ENCODE data around the gene KIDINS220. TPM values are rescaled to one million over a fixed set of nuclear protein-coding genes. Genes with fewer than 3 reads are reported as not detected.

KIDINS220 gene
- total RNA-seq, 1 donor = 89.7 TPM

GRCh38 chr2:8877894-8878293 is 40.5 kb upstream of the KIDINS220 start:
- DNase-seq (ENCODE audit: low read depth) = no peak
- TF ChIP-seq CTCF (IDR thresholded peaks at IDR 0.05; ENCODE audit: insufficient read depth, low read length) = no peak
- H3K4me3 ChIP-seq (ENCODE audit: low read depth, low read length) = no peak overlapping the region

- TF ChIP-seq CTCF (IDR thresholded peaks at IDR 0.05; ENCODE audit: insufficient read depth, low read length) = no peak
- no peak for DNase-seq (ENCODE audit: low read depth)
- no peak overlapping the region for H3K4me3 ChIP-seq (ENCODE audit: low read depth, low read length)
Observed at GRCh38 chr2:8877332-8877731, 39.9 kb upstream of the KIDINS220 start.

DNA sequence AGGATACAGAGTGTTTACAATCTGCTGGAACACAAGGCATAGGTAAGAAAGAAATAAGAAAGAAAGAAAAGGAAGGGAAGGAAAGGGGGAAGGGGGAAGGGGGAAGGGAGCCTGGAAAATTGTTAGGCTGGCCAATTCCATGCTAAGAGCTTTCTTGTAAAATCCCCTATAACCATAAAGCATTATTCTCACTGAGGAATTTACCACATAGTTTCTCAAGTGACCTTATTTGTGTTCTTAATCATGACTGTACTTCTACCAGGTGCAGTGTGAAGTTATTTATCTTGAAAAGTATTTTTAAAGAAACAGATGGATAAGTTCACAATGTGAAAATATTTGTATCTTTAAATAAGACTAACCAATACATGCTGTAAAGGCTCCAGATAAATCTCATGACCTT is 39.2 kb upstream of the KIDINS220 start:
- H3K4me3 ChIP-seq (ENCODE audit: low read depth, low read length) = no peak overlapping the region
- DNase-seq (ENCODE audit: low read depth) = no peak
- TF ChIP-seq CTCF (IDR thresholded peaks at IDR 0.05; ENCODE audit: insufficient read depth, low read length) = no peak

DNA sequence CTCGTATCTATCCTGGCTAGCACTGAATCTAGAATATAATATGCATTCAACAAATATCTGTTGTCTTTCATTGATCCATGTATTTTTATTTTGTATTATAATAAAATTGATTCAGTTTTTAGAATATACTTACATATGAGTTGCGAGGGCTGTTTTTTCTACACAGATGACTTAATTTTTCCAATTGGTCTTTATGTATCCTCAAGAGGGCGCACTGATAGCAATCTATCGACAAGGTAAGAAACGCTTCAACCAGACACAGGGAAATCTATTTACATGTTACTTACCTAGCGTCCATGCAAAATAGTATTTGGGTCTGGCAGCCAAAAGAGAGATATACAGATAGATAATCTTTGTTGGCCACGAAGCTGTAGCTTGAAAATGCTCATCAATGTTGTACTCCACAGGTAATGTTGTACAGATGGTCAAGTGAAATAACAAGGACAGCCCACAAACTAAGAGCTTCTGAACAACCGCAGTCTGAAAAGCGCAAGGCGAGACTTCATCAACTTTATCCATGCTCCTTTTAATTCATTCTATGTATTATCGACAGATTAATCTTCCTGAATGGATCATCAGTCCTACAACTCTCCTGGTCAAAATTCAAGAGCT is 35.5 kb upstream of the KIDINS220 start:
- TF ChIP-seq CTCF (IDR thresholded peaks at IDR 0.05; ENCODE audit: insufficient read depth, low read length) = peak; percentile 64
- DNase-seq (ENCODE audit: low read depth) = peak; percentile 81
- no peak overlapping the region for H3K4me3 ChIP-seq (ENCODE audit: low read depth, low read length)

- no peak for TF ChIP-seq CTCF (IDR thresholded peaks at IDR 0.05; ENCODE audit: insufficient read depth, low read length)
- no peak for DNase-seq (ENCODE audit: low read depth)
- no peak overlapping the region for H3K4me3 ChIP-seq (ENCODE audit: low read depth, low read length)
Observed at GRCh38 chr2:8870441-8870840, 33.0 kb upstream of the KIDINS220 start.

DNA sequence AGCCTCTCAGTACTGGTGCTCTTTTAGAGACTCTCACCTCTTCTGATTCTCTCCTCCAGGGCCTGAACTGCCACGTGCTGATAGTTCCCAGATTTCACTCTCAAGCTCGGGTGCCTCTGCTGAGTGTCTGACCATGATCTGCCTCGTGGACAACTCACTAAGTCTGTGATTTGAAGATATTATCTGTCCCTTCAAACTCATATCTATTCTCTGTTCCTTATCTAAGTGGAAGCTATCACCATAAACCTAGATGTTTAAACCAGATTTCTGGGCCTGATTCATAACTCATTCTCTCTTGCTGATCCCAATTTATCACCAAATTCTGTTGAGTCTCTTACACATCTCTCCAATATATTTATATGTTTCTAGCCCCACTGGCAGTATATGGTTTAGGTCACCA is 29.9 kb upstream of the KIDINS220 start:
- no peak overlapping the region for H3K4me3 ChIP-seq (ENCODE audit: low read depth, low read length)
- no peak for TF ChIP-seq CTCF (IDR thresholded peaks at IDR 0.05; ENCODE audit: insufficient read depth, low read length)
- DNase-seq (ENCODE audit: low read depth) = no peak

Measured in fibroblast of the aortic adventitia (primary cell).